ENCODE data around the gene MRPL9.

The MRPL9 gene

GRCh38 chr1:151762941-151763921 lies at the start of gene MRPL9:
MRPL9 (minus strand) TSS chr1:151763496; CDS start chr1:151763479, 17 bp downstream.
- ATAC-seq, result peak; percentile 99 to 100

GRCh38 chr1:151811181-151811580 lies 47.9 kb upstream of the MRPL9 start:
- no peak for ATAC-seq

GRCh38 chr1:151809985-151810556 lies 46.8 kb upstream of the MRPL9 start:
- no peak for ATAC-seq

GRCh38 chr1:151809290-151809984 lies 46.1 kb upstream of the MRPL9 start:
- ATAC-seq, result no peak

DNA sequence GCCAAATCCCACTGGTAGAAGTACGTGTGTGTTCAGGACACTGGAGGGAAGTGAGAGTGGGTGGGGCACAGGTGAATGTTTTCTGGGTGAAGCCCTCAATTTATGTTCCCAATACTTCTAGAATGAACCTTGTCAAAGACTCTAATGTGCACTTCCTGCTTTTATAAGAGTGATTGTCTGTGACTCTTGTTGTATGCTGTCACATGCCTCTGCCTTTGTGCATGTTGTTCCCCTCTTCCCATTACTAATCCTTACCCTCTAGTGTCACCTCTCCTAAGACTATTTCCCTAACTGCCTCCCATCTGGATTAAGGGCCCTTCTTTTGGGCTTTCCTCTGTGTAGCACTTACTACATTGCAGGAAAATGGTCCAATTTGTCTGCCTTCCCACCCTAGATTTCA lies 44.5 kb upstream of the MRPL9 start:
- no peak for ATAC-seq

GRCh38 chr1:151807131-151807530 lies 43.8 kb upstream of the MRPL9 start:
- ATAC-seq, result no peak

- no peak for ATAC-seq
Measured at GRCh38 chr1:151806170-151806569, 42.9 kb upstream of the MRPL9 start.

DNA sequence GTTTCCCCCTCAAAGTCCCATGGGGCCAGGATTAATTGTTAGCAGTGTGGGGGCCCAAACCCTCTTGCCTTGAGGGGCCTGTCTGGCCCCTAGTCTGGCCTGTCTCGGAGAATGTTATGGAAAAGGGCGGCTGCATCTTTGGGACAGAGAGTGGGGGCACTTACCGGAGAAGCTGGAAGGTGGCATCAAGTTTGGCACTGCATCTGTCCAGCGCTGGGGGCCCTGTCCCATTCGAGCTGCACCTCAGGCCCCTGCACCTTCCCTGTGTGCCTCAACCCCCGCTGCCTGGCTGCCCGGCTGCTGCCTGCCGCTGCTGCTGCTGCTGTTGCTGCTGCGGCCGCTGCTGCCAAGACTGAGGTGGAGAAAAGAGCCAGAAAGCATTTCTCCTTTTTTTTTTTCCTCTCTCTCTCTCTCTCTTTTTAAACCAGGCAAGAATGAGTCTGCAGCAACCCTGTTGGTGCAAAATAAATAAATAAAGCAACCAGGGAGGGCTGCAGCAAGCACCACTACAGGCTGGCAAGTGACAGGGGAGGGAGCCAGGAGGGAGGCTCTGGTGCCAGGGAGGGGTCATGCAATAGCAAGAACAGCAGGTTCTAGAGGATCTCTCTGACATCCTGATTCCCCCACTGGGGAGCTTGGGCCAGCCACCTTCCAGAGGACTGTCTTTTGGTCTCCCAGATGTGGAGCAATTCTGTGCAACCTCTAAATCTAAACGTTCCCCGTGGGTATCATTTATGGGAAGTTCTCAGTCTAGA lies 41.9 kb upstream of the MRPL9 start, which contains the start of gene LINGO4:
Gene LINGO4 (minus strand): TSS at position 354 of the 755 bp plus-strand sequence. CDS start 2,715 bp downstream, outside the sequence.
- ATAC-seq, result no peak

DNA sequence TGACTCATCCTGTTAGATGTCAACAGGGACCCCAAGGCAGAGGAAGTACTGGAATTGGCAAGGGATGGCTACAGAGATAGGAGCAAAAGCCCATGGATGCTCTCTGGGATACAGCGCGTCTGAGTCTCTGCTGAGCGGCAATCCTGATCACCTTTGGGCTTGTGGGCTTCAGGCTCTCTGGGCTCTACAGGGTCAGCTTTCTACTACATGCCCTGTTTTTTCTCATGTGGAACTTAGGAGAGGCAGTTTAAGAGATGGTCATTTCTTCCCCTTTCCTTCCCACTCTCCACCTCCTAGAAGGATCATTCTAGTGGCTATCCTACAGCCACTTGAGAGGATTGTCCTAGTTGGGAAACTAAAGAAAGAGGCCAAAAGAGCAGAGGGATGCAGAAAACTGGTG lies 40.6 kb upstream of the MRPL9 start:
- ATAC-seq, result no peak

- no peak for ATAC-seq
Measured at GRCh38 chr1:151803164-151803563, 39.9 kb upstream of the MRPL9 start.

DNA sequence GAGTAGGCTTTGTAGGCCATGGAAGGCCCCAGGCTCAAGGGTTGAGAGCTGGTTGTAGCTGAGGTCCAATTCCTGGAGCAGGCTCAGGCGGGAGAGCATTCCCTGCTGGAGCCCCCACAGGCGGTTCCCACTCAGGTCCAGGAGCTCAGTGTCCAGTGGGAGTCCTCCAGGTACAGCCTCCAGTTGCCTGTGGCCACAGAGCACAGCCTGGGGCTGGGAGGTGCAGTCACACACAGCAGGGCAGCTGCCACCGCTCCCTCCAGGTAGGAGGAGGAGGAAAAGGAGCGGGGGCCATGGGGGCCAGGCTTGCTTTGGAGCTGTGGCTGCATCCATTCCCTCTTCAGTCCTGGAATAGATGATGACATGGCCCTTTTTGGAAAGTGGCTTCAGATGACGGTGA lies 39.1 kb upstream of the MRPL9 start:
- no peak for ATAC-seq

DNA sequence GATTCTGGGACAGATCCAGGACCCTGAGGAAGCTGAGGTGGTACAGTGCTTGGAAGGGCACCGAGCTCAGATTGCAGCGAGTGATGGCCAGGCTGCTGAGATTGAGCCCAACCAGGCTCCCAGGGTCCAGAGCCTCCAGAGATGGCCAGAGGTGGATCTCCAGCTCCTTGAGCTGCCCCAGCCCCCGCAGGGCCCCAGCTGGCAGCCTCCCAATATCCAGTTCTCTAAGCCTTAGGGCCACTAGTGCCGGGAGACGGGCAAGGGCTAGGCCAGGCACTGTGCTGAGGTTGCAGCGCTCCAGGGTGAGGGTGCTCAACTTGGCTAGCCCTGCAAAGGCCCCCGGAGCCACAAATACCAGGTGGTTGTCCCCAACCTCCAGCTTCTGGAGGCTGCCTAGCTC lies 38.5 kb upstream of the MRPL9 start:
- no peak for ATAC-seq

- ATAC-seq, result no peak
Measured at GRCh38 chr1:151801310-151801820, 38.1 kb upstream of the MRPL9 start.

- no peak for ATAC-seq
Measured at GRCh38 chr1:151800830-151801229, 37.5 kb upstream of the MRPL9 start.

DNA sequence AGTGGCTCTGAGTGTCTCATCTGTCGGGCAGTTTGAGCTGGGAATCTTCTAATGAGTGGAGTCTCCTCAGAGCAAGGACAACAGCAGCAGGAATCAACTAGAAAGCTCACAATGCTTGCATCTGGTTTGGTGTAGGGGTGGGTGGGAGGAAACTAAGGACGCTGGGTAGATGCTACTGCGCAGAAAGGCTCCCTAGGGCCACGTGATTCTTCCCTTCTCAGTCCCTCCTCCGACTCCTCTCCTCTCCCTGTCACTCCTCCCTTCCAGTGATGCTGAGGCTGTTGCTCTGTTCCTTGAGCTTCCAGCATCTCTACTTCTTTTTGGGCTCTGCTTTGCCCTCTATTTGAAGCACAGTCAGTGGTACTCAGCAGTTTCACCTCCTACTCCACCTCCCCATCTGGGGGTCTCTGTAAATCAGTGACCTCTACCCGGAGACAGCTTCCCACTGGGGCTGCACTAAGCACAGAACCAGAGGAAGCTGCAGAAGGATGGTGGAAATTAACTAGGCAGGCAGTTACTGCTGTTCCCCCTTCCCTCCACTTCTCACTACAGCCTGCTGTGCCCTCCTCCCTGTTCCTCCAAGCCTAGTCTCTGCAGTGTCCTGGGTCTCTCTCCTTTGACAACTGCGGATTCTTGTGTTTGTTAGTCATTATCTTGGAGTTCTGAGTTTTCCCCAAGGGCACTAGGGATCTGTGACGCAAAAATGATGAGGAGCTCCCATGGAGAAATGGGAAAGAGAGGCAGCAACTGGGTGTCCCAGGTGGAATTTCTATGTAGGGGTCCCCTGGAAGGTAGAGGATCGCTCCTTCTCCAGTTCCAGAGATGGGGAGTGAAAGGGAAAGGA lies 36.1 kb upstream of the MRPL9 start:
- no peak for ATAC-seq

- no peak for ATAC-seq
Measured at GRCh38 chr1:151798571-151798970, 35.3 kb upstream of the MRPL9 start.

GRCh38 chr1:151790940-151791651 lies 27.8 kb upstream of the MRPL9 start:
- no peak for ATAC-seq

DNA sequence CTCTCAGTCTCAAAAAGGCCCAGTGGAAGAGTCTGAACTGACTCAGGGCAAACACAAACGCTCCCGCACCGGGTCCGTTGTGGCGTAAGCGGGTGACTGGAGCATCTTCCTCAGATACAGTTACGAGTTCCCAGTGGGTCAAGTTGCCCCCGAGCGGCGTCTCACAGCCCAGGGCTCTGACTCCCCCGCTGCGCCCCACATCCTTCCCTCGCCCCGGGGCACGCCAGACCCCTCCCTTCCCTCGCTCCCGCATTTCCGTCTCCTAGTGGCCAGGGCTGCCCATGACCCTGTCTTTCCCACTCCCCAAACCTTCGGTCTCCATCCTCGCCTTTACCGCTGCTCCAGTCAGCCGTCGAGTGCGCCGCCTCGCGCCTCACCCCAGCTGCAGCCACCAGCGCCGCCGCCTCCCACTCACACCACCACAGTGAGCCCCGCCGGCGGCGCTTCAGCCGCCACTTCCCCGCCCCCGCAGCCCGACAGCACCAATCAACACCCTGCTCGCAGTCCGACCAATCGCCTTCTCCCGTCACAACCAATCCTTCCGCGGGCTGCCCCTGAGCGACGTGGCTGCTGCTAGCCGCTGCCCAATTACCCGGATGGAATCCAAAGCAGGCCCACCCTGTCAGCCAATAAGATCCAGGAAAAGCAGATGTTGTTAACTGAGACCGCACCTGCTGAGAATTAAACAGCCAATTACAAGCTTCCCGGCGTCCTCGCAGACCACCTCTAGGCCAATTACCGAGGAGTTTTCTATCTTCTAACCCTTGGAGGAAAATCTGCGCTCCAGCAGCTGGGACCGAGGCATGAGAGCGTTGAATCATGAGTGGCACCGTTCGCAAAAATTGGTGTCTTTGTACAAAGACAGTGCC lies 27.0 kb upstream of the MRPL9 start, which contains the start of gene TDRKH:
Gene TDRKH (minus strand): TSS at position 430 of the 869 bp plus-strand sequence. CDS start 7,478 bp downstream, outside the sequence.
- ATAC-seq, result peak; percentile 99

GRCh38 chr1:151787689-151788088 lies 24.4 kb upstream of the MRPL9 start:
- ATAC-seq, result no peak

Measured in activated CD4-positive, CD25-positive, alpha-beta regulatory T cell treated with anti-CD3 and anti-CD28 coated beads, Interleukin-2, amount 50 U/mL, for 24 hours (primary cell).